WTC11 (cell line): ENCODE data around the gene FIZ1. TPM values are rescaled to one million over a fixed set of nuclear protein-coding genes. Genes with fewer than 3 reads are reported as not detected.

Experiments
- ATAC-seq: fragments of 200-7000 bp; cut with Tn5 transposase; 2 replicates; pipeline ENCODE4 v1.10.0; 2021; ENCODE audit warnings: mild to moderate bottlenecking, moderate library complexity
- CTCF ChIA-PET: fragments of 300-600 bp; sonication (Branson Sonifier 250); formaldehyde crosslinking; loops from one replicate; lab custom pipeline; 2021; ENCODE audit warnings: antibody characterized with exemption; lab: Charles Lee
- POLR2A ChIA-PET: fragments of 350-600 bp; sonication (Branson Sonifier 250); formaldehyde crosslinking; loops from one replicate; lab custom pipeline; 2021; ENCODE audit warnings: antibody characterized with exemption; lab: Charles Lee
- DNase-seq: peaks from one replicate; pipeline ENCODE4 v3.0.0; 2021; ENCODE audit warnings: low spot score
- H3K27ac Mint-ChIP-seq: 2 replicates; pipeline ENCODE4 v1.8.0; 2021; ENCODE audit warnings: mixed read lengths
- H3K27me3 Mint-ChIP-seq: 2 replicates; pipeline ENCODE4 v1.8.0; 2021; ENCODE audit warnings: low read depth, mild to moderate bottlenecking, moderate library complexity, mixed read lengths
- H3K36me3 Mint-ChIP-seq: 2 replicates; pipeline ENCODE4 v1.8.0; 2021; ENCODE audit warnings: mixed read lengths
- H3K4me1 Mint-ChIP-seq: 2 replicates; pipeline ENCODE4 v1.8.0; 2022; ENCODE audit warnings: mixed read lengths
- H3K4me3 Mint-ChIP-seq: 2 replicates; pipeline ENCODE4 v1.8.0; 2021; ENCODE audit warnings: mild to moderate bottlenecking, moderate library complexity, mixed read lengths
- H3K9me3 Mint-ChIP-seq: 2 replicates; pipeline ENCODE4 v1.8.0; 2021; ENCODE audit warnings: mixed read lengths
- AR ChIP-seq: fragments of 250-450 bp; sonication (Bioruptor Pico); IDR thresholded peaks from 2 replicates; pipeline ENCODE4 v1.9.0; 2021; ENCODE audit warnings: mild to moderate bottlenecking
- ATF1 ChIP-seq: sonication (generic); formaldehyde crosslinking; IDR thresholded peaks from 2 replicates; pipeline ENCODE4 v1.8.1; 2023; ENCODE audit warnings: mild to moderate bottlenecking, moderate library complexity, missing genetic modification reagents
- CREB1 ChIP-seq: sonication (generic); formaldehyde crosslinking; IDR thresholded peaks from 2 replicates; pipeline ENCODE4 v1.8.0; 2023; ENCODE audit warnings: mild to moderate bottlenecking, missing genetic modification reagents
- E2F4 ChIP-seq: sonication (generic); formaldehyde crosslinking; IDR thresholded peaks from 2 replicates; pipeline ENCODE4 v1.8.1; 2022; ENCODE audit warnings: low read depth, mild to moderate bottlenecking, moderate library complexity, missing genetic modification reagents, borderline replicate concordance
- ERG ChIP-seq: fragments of 250-450 bp; sonication (Bioruptor Pico); IDR thresholded peaks from 2 replicates; pipeline ENCODE4 v1.8.0; 2021; ENCODE audit warnings: mild to moderate bottlenecking
- FOXK1 ChIP-seq: sonication (generic); formaldehyde crosslinking; IDR thresholded peaks from 2 replicates; pipeline ENCODE4 v1.8.0; 2022; ENCODE audit warnings: mild to moderate bottlenecking, moderate library complexity, missing genetic modification reagents
- GTF2I ChIP-seq: fragments of 250-450 bp; sonication (Bioruptor Pico); conservative IDR thresholded peaks from 2 replicates; pipeline ENCODE4 v1.4.0; 2021; ENCODE audit warnings: mild to moderate bottlenecking
- HMGXB4 ChIP-seq: sonication (generic); formaldehyde crosslinking; IDR thresholded peaks from 2 replicates; pipeline ENCODE4 v1.8.1; 2023; ENCODE audit warnings: mild to moderate bottlenecking, moderate library complexity, missing genetic modification reagents
- IRF1 ChIP-seq: sonication (generic); formaldehyde crosslinking; IDR thresholded peaks from 2 replicates; pipeline ENCODE4 v1.8.0; 2023; ENCODE audit warnings: missing genetic modification reagents
- JUN ChIP-seq: sonication (generic); formaldehyde crosslinking; IDR thresholded peaks from 2 replicates; pipeline ENCODE4 v1.8.0; 2023; ENCODE audit warnings: mild to moderate bottlenecking, missing genetic modification reagents
- MLX ChIP-seq: sonication (generic); formaldehyde crosslinking; IDR thresholded peaks from 2 replicates; pipeline ENCODE4 v1.8.1; 2023; ENCODE audit warnings: mild to moderate bottlenecking, missing genetic modification reagents, moderate library complexity
- NFATC4 ChIP-seq: fragments of 250-450 bp; sonication (Bioruptor Pico); IDR thresholded peaks from 2 replicates; pipeline ENCODE4 v1.9.0; 2021; ENCODE audit warnings: mild to moderate bottlenecking
- NFE2L1 ChIP-seq: sonication (generic); formaldehyde crosslinking; IDR thresholded peaks from 2 replicates; pipeline ENCODE4 v1.8.1; 2023; ENCODE audit warnings: missing genetic modification reagents
- PRRX2 ChIP-seq: fragments of 250-450 bp; sonication (Bioruptor Pico); IDR thresholded peaks from 2 replicates; pipeline ENCODE4 v1.8.0; 2021; ENCODE audit warnings: mild to moderate bottlenecking
- SP1 ChIP-seq: sonication (generic); formaldehyde crosslinking; conservative IDR thresholded peaks from 2 replicates; pipeline ENCODE4 v1.8.1; 2022; ENCODE audit warnings: missing genetic modification reagents
- TP53 ChIP-seq: sonication (generic); formaldehyde crosslinking; IDR thresholded peaks from 2 replicates; pipeline ENCODE4 v1.8.1; 2023; ENCODE audit warnings: mild to moderate bottlenecking, missing genetic modification reagents
- USF1 ChIP-seq: sonication (generic); formaldehyde crosslinking; IDR thresholded peaks from 2 replicates; pipeline ENCODE4 v1.8.0; 2022; ENCODE audit warnings: mild to moderate bottlenecking, missing genetic modification reagents
- ZNF532 ChIP-seq: fragments of 250-450 bp; sonication (Bioruptor Pico); IDR thresholded peaks from 2 replicates; pipeline ENCODE4 v1.9.0; 2021; ENCODE audit warnings: mild to moderate bottlenecking, borderline replicate concordance
- total RNA-seq: library from RNA; stranded (reverse); gene quantifications from 3 replicates; pipeline ENCODE4 v1.2.3, GENCODE V29; 2021

Gene FIZ1
- total RNA-seq, 1 experiment from 2014 or later, result 20.1 TPM

- H3K4me1 Mint-ChIP-seq, result peaks cover 25% of the 10 kb centered on the region
- CTCF ChIA-PET, result interaction anchor here (0.9 to 2.6 kb wide), 4 partner anchors 13 to 126 kb away, joined by 3 to 12 read pairs (median 4); partner anchors contain the start of gene ZNF865
- no peaks in the 10 kb centered on the region for H3K9me3 Mint-ChIP-seq
- H3K4me3 Mint-ChIP-seq, result no peak overlapping the region
- peaks cover 9% of the 10 kb centered on the region for H3K27me3 Mint-ChIP-seq
- no peak for DNase-seq
- POLR2A ChIA-PET, result interaction anchor here (1.7 kb wide), 1 partner anchor 13 kb away, joined by 9 read pairs; the partner anchor contains the start of gene ZNF865
- ATAC-seq, result no peak; the same call in none of the 2 replicates
- peaks cover 23% of the 10 kb centered on the region for H3K36me3 Mint-ChIP-seq
- H3K27ac Mint-ChIP-seq, result no peak overlapping the region; the same call in 1 of the 2 replicates
- no peak for TF ChIP-seq FOXK1 (CRISPR knock-in tag)
- no peak for TF ChIP-seq AR (CRISPR knock-in tag)
- no peak for TF ChIP-seq USF1 (CRISPR knock-in tag)
- no peak for TF ChIP-seq SP1 (CRISPR knock-in tag)
- no peak for TF ChIP-seq NFE2L1
- no peak for TF ChIP-seq NFATC4
- TF ChIP-seq ERG (CRISPR knock-in tag), result no peak
- no peak for TF ChIP-seq PRRX2 (CRISPR knock-in tag)
- no peak for TF ChIP-seq TP53
- TF ChIP-seq MLX (CRISPR knock-in tag), result no peak
- TF ChIP-seq HMGXB4 (CRISPR knock-in tag), result no peak
- TF ChIP-seq E2F4 (CRISPR knock-in tag), result no peak
These were observed 6.1 kb downstream of the FIZ1 start for GRCh38 chr19:55593096-55593772.

GRCh38 chr19:55592391-55593090, 6.8 kb downstream of the FIZ1 start:
- Mint-ChIP-seq H3K36me3 (peaks cover 23% of the 10 kb centered on the region), H3K27ac (no peak overlapping the region), H3K9me3 (no peaks in the 10 kb centered on the region), H3K4me1 (peaks cover 20% of the 10 kb centered on the region), H3K27me3 (peaks cover 9% of the 10 kb centered on the region), H3K4me3 (no peak overlapping the region)
- ATAC-seq (no peak), DNase-seq (no peak)
- ChIA-PET CTCF (interaction anchor here (0.9 to 2.6 kb wide), 3 partner anchors 13 to 125 kb away, joined by 3 to 12 read pairs (median 3); partner anchors contain the start of gene ZNF865), POLR2A (interaction anchor here (1.7 kb wide), 1 partner anchor 13 kb away, joined by 9 read pairs; the partner anchor contains the start of gene ZNF865)
- no peak for TF ChIP-seq ATF1 (CRISPR knock-in tag)
- TF ChIP-seq JUN, result no peak
- TF ChIP-seq CREB1 (CRISPR knock-in tag), result no peak
- TF ChIP-seq GTF2I (CRISPR knock-in tag), result no peak
- no peak for TF ChIP-seq IRF1
- TF ChIP-seq ZNF532 (CRISPR knock-in tag), result no peak
- TF ChIP-seq TP53, result no peak
